Prostate gland (tissue), 2 donors: ENCODE results near the gene TMEM81.

Experiments
- POLR2AphosphoS5 ChIP-seq: sonication (generic); formaldehyde crosslinking; IDR thresholded peaks from one replicate; pipeline ENCODE4 v1.6.1; 2017; ENCODE audit warnings: antibody characterized with exemption
- TF ChIP-seq, protein P1 (sequence below), 4 experiments: fragments of 200-600 bp in 2 of 4; fragments of 450-650 bp in 2 of 4; sonication (generic) in 2 of 4; IDR thresholded peaks; 1 replicate in 3 of 4; 2 replicates in 1 of 4; pipeline ENCODE4 v1.5.1; 2016 to 2019; ENCODE audit warnings: antibody characterized with exemption in 4 of 4, mild to moderate bottlenecking in 2 of 4, moderate library complexity in 2 of 4

GRCh38 chr1:205046870-205047269, 37.4 kb downstream of the TMEM81 start:
- TF ChIP-seq, protein P1, sequence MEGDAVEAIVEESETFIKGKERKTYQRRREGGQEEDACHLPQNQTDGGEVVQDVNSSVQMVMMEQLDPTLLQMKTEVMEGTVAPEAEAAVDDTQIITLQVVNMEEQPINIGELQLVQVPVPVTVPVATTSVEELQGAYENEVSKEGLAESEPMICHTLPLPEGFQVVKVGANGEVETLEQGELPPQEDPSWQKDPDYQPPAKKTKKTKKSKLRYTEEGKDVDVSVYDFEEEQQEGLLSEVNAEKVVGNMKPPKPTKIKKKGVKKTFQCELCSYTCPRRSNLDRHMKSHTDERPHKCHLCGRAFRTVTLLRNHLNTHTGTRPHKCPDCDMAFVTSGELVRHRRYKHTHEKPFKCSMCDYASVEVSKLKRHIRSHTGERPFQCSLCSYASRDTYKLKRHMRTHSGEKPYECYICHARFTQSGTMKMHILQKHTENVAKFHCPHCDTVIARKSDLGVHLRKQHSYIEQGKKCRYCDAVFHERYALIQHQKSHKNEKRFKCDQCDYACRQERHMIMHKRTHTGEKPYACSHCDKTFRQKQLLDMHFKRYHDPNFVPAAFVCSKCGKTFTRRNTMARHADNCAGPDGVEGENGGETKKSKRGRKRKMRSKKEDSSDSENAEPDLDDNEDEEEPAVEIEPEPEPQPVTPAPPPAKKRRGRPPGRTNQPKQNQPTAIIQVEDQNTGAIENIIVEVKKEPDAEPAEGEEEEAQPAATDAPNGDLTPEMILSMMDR (IDR thresholded peaks at IDR 0.05) = no peak
- TF ChIP-seq POLR2AphosphoS5 = no peak
